ENCODE data around the gene SPATA45. TPM values are rescaled to one million over a fixed set of nuclear protein-coding genes. Genes with fewer than 3 reads are reported as not detected.

Gene SPATA45
- total RNA-seq, 1 experiment from 2014 or later, result 1.1 TPM

- H3K36me3 ChIP-seq (ENCODE audit: insufficient read depth, low read length, poor library complexity, severe bottlenecking), result no peaks in the 10 kb centered on the region
- intact Hi-C loops (cut with micrococcal nuclease; ENCODE audit: unreplicated experiment), result no loop called here
- H3K27me3 ChIP-seq (replicated peaks; ENCODE audit: insufficient read depth, low read depth, low read length, poor library complexity), result no peaks in the 10 kb centered on the region
- peaks cover 11% of the 10 kb centered on the region for H3K9me3 ChIP-seq (ENCODE audit: low read depth, low read length, poor library complexity, severe bottlenecking)
- no peak overlapping the region for H3K27ac ChIP-seq (ENCODE audit: low read depth, low read length, poor library complexity, severe bottlenecking)
- no peak overlapping the region for H3K4me3 ChIP-seq (ENCODE audit: low read depth, low read length, poor library complexity, severe bottlenecking)
- ChIA-PET CTCF (no interaction called here), POLR2A (ENCODE audit: low non-redundant PET) (no interaction called here)
- H3K4me1 ChIP-seq (ENCODE audit: insufficient read depth, low read length, poor library complexity, severe bottlenecking), result no peaks in the 10 kb centered on the region
- DNase-seq (ENCODE audit: low spot score), result no peak
- no peak for TF ChIP-seq EZH2 (IDR thresholded peaks at IDR 0.05; ENCODE audit: borderline replicate concordance, low read depth, low read length, poor library complexity, severe bottlenecking)
- no peak for TF ChIP-seq CTCF (conservative IDR thresholded peaks at IDR 0.05; ENCODE audit: low read depth, low read length)
- no TSS peak for BruUV-seq (replicated peaks)
Observed at GRCh38 chr1:212820969-212821368, 26.5 kb downstream of the SPATA45 start.

- intact Hi-C loops (cut with micrococcal nuclease; ENCODE audit: unreplicated experiment), result loop anchor here (5.0 kb wide), 1 partner anchor 178 kb away; no protein-coding TSS in a partner anchor
- Histone ChIP-seq H3K4me3 (ENCODE audit: low read depth, low read length, poor library complexity, severe bottlenecking) (no peak overlapping the region), H3K9me3 (ENCODE audit: low read depth, low read length, poor library complexity, severe bottlenecking) (no peaks in the 10 kb centered on the region), H3K27me3 (replicated peaks; ENCODE audit: insufficient read depth, low read depth, low read length, poor library complexity) (no peaks in the 10 kb centered on the region), H3K4me1 (ENCODE audit: insufficient read depth, low read length, poor library complexity, severe bottlenecking) (no peaks in the 10 kb centered on the region), H3K36me3 (ENCODE audit: insufficient read depth, low read length, poor library complexity, severe bottlenecking) (no peaks in the 10 kb centered on the region), H3K27ac (ENCODE audit: low read depth, low read length, poor library complexity, severe bottlenecking) (no peak overlapping the region)
- TF ChIP-seq CTCF (conservative IDR thresholded peaks at IDR 0.05; ENCODE audit: low read depth, low read length), result no peak
- TF ChIP-seq EZH2 (IDR thresholded peaks at IDR 0.05; ENCODE audit: borderline replicate concordance, low read depth, low read length, poor library complexity, severe bottlenecking), result no peak
- ChIA-PET POLR2A (ENCODE audit: low non-redundant PET) (no interaction called here), CTCF (no interaction called here)
- DNase-seq (ENCODE audit: low spot score), result no peak
- no TSS peak for BruUV-seq (replicated peaks)
Observed at GRCh38 chr1:212819726-212820125, 27.7 kb downstream of the SPATA45 start.

- Histone ChIP-seq H3K4me3 (ENCODE audit: low read depth, low read length, poor library complexity, severe bottlenecking) (no peak overlapping the region), H3K27me3 (replicated peaks; ENCODE audit: insufficient read depth, low read depth, low read length, poor library complexity) (no peaks in the 10 kb centered on the region), H3K36me3 (ENCODE audit: insufficient read depth, low read length, poor library complexity, severe bottlenecking) (no peaks in the 10 kb centered on the region), H3K27ac (ENCODE audit: low read depth, low read length, poor library complexity, severe bottlenecking) (no peak overlapping the region), H3K9me3 (ENCODE audit: low read depth, low read length, poor library complexity, severe bottlenecking) (no peaks in the 10 kb centered on the region), H3K4me1 (ENCODE audit: insufficient read depth, low read length, poor library complexity, severe bottlenecking) (no peaks in the 10 kb centered on the region)
- TF ChIP-seq CTCF (conservative IDR thresholded peaks at IDR 0.05; ENCODE audit: low read depth, low read length), result no peak
- no peak for TF ChIP-seq EZH2 (IDR thresholded peaks at IDR 0.05; ENCODE audit: borderline replicate concordance, low read depth, low read length, poor library complexity, severe bottlenecking)
- intact Hi-C loops (cut with micrococcal nuclease; ENCODE audit: unreplicated experiment), result loop anchor here (5.0 kb wide), 1 partner anchor 181 kb away; no protein-coding TSS in a partner anchor
- POLR2A ChIA-PET (ENCODE audit: low non-redundant PET), result no interaction called here
- no peak for DNase-seq (ENCODE audit: low spot score)
- BruUV-seq (replicated peaks), result no TSS peak
- CTCF ChIA-PET, result no interaction called here
Observed at GRCh38 chr1:212816567-212817278, 30.7 kb downstream of the SPATA45 start.

All from A673 (cell line).